ENCODE measurements around the gene USP37.

DNA sequence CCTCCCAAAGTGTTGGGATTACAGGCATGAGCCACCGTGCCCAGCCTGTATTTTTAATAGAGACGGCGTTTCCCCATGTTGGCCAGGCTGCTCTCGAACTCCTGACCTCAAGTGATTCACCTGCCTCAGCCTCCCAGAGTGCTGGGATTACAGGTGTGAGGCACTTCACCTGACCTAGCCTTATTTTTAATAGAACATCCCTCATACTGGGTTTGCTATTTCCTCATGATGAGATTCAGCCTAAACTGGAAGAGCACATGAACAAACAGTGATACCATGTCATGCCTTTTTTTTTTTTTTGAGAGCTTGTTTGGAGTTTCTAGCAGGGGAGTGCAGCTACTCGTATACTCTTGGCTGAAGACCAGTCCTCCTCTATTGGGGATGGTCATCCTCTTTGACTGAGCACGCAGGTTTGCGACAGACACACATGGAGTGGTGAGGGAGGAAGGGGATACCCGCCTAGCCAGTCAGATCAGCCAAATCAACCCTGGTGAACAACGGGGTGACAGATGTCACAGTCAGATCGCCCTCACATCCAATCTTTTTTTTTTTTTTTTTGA is 67.6 kb downstream of the USP37 start:
- TF ChIP-seq, protein P1, sequence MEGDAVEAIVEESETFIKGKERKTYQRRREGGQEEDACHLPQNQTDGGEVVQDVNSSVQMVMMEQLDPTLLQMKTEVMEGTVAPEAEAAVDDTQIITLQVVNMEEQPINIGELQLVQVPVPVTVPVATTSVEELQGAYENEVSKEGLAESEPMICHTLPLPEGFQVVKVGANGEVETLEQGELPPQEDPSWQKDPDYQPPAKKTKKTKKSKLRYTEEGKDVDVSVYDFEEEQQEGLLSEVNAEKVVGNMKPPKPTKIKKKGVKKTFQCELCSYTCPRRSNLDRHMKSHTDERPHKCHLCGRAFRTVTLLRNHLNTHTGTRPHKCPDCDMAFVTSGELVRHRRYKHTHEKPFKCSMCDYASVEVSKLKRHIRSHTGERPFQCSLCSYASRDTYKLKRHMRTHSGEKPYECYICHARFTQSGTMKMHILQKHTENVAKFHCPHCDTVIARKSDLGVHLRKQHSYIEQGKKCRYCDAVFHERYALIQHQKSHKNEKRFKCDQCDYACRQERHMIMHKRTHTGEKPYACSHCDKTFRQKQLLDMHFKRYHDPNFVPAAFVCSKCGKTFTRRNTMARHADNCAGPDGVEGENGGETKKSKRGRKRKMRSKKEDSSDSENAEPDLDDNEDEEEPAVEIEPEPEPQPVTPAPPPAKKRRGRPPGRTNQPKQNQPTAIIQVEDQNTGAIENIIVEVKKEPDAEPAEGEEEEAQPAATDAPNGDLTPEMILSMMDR (IDR thresholded peaks at IDR 0.05) = no peak
- no peak for TF ChIP-seq POLR2A (IDR thresholded peaks at IDR 0.05)
